ENCODE measurements around the gene LLPH.

DNA sequence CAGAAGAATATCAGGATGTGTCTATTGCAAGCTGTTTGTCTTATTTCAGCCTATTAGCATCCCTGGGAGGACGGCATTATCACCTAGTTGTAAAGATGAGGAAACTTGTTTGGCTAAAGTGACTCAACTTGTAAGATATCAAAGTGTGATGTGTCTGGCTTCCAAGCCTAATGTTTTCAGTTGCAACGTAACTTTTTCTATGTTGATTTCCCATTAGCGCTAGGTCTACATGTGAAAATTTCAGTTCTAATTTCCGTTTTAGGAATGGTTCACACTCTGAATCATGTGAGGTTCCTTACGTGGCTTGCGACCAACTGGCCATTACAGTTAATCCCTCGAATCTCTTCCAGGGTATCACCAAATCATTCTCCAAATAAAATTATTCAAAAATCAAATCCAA lies 58.0 kb downstream of the LLPH start:
- TF ChIP-seq CTCF (conservative IDR thresholded peaks at IDR 0.05; ENCODE audit: low read length): no peak
- TF ChIP-seq EZH2phosphoT487 (IDR thresholded peaks at IDR 0.05; ENCODE audit: borderline replicate concordance): no peak

Data from Loucy (cell line).